ENCODE measurements around the gene ASB2.
A peak's percentile ranks its signal among the peaks of the same experiment; 100 is the strongest.

ASB2 gene

GRCh38 chr14:94001016-94001415 is 24.6 kb upstream of the ASB2 start:
- peak; percentile 36 for DNase-seq (ENCODE audit: low spot score)

GRCh38 chr14:94000267-94000666 is 23.9 kb upstream of the ASB2 start:
- no peak for DNase-seq (ENCODE audit: low spot score)

GRCh38 chr14:93999573-93999972 is 23.2 kb upstream of the ASB2 start:
- no peak for DNase-seq (ENCODE audit: low spot score)

DNA sequence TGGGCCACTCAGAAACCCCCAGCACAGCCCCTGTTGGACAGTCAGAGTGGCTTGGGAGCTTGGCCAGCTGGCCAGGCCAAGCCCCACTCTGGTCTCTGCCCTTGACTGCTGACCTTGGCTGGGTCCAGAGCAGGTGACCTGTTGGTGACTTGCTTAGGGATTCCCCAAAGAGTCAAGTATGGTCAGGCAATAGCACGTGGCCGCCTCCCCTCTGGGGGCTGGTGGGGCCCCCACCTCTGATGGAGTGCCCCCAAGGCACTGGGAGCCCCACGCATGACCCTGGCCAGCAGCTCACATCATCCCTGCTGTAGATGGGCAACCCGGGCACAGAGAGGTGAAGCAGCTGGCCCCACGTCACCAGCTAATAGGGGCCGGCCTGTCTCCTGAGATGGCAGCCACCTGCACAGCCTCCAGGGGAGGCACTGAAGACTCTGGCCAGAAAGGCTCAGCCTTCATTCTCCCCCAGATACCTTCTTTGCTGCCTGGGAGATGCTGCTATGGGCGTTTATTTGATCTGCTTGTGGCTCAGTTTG is 22.6 kb upstream of the ASB2 start:
- no peak for DNase-seq (ENCODE audit: low spot score)

DNA sequence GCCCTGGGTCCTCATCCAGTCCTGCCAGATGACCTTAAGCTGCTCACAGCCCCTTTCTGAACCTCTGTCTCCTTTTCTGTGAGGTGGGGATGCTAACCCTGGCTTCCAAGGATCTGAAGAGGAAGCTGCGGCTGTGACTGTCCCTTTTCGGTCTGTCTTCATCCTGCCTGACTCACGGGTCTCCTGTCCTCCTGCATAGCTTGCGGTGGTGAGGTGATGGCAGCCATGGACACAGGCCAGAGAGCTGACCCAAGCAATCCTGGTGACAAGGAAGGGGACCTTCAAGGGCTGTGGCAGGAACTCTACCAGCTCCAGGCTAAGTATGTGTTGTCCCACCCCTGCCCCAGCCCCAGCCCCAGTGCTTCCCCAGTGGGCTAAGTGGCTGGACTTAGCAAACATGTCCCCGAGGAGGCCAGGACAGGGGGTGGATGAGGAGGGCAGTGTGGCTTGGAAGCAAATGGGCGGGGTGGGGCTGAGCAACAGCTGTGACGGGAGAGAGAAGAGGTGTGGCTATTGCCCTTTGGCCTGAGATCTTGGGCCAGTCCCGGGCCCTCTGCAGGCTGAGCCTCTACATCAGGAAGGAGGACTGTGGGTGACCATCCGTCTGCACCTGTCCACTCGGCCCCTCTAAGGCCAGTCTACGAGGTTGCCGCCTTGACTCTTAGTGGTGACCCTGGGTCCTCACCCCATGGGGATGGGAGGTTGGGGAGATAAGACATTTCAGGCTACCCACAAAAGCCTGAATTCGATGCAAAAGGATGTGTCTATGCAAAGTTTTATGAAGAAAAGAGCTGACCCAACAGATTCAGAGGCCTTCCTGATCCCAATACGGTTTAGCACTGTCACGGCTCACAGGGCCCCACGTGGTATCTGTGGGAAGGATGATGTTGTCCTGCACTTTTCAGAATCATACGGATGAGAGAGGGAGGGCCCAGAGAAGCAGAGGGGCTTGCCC is 21.8 kb upstream of the ASB2 start:
- DNase-seq (ENCODE audit: low spot score), result no peak

- DNase-seq (ENCODE audit: low spot score), result no peak
Measured at GRCh38 chr14:93997082-93997481, 20.7 kb upstream of the ASB2 start, which contains the start of gene CCDC197. TSS of gene CCDC197 (plus strand) at chr14:93997301. CDS start at chr14:93998132, 831 bp downstream.

- DNase-seq (ENCODE audit: low spot score), result no peak
Measured at GRCh38 chr14:93996130-93996695, 19.8 kb upstream of the ASB2 start.

DNA sequence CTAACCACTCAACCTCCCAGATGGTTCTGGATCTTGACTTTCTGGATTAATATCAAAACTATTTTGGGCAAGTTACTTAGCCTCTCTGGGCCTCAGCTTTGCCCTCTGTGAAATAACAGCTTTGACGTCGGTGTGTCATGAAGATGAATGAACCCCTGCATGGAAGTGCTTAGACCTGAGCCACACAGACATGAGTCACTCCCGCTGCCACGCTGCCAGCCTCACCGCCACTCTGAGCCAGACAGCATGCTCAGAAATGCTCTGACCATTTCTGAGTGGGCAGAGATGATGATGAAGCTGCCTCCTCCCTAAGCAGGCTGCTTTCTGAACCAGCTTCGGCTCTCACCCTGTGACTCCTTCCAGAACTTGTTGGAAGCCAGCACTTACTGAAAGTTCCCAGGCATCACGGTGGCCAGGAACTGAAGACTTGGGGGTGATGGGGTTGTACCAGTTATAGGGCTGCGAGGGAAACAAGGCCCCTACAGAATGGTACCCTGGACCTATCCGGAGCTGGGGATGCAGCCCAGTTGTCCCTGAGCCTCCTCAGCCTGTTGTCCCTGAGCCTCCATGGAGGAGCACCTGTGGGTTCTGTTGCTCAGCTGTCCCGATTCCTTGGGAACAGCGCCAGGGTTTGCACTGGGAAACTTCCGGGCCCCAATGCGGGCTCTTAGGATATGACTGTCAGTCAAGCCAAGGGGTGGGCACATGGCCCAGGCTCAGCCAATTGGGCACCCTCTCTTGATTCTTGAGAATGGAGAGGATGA is 18.7 kb upstream of the ASB2 start:
- DNase-seq (ENCODE audit: low spot score), result peak; percentile 74

DNA sequence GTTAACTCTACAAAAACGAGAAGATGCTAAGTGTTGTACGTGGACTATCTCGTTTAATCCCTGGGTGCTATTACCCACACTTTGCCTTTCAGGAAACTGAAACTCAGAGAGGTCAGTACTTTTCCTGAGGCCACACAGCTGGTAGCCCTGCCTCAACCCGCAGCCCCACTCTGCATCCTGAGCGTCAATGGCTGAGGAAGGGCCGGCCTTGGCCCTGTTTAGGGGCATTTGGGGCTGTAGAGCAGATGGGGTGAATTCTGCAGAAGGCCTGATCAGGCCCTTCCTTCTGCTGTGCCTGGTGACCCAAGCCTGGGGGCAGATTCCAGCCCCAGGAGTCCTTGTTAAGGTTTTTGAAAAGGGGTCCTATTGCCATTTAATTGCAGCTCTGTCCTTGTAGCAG is 17.0 kb upstream of the ASB2 start:
- DNase-seq (ENCODE audit: low spot score), result no peak

GRCh38 chr14:93991649-93992048 is 15.3 kb upstream of the ASB2 start:
- DNase-seq (ENCODE audit: low spot score), result no peak

DNA sequence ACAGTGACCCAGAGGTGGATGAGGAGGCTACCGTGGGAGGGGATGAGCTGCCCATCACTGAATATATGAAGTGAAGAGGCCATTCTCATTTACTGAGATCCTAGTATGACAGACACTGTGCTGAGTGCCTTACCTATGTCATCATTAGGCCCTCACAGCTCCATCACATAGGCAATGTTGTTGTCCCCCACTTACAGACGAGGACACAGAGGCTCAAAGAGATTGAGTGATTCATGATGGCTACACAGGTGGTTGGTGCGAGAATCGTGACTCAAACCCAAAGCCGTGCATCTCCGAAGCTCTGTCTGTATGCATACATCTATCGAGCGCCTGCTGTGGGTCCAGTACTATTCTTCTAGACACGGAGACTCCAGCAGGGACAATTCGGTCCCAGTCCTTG is 14.8 kb upstream of the ASB2 start:
- no peak for DNase-seq (ENCODE audit: low spot score)

- no peak for DNase-seq (ENCODE audit: low spot score)
Measured at GRCh38 chr14:93989939-93990338, 13.6 kb upstream of the ASB2 start.

DNA sequence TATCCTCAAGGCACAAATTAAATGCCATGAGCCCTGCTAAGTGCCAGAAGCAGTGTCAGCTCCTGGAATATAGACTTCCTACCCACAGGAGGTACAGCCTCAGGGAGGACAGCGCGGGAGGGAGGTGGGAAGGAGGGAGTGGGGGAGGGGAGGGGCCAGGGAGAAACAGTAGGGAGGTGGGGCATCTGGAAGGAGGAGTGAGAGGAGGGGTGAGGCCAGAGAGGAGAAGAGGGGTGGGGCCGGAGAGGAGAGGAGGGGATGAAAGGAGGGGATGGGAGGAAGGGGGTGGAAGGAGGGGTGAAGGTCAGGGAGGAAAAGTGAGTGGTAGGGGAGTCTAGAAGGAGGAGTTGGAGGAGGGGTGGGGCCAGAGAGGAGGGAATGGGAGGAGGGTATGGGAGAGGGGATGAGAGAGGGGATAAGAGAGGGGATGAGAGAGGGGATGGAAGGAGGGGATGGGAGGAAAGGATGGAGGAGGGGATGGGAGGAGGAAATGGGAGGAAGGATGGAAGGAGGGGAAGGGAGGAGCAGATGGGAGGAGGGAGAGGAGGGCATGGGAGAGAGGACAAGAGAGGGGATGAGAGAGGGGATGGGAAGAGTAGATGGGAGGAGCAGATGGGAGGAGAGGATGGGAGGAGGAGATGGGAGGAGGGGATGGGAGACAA is 11.6 kb upstream of the ASB2 start:
- DNase-seq (ENCODE audit: low spot score), result no peak

DNA sequence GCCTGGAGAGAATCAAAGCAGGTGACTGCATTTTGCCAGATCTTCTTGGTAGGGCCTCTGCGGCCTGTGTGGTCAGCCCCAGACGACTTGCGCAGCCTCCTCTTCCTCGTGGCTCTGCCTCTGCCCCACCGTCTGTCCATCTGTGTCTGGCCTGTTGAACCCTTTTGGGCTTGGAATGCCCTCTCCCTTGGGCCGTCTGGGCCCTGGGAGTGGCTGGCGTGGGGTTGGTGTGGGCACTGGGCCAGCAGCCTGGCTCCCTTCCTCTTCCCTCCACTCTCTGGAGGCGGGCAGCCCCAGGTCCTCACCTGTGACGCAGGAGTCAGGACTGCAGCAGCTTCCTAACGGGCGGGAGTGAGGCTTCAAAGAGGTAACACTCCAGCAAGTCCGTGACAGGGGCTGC is 11.0 kb upstream of the ASB2 start:
- DNase-seq (ENCODE audit: low spot score), result no peak

DNA sequence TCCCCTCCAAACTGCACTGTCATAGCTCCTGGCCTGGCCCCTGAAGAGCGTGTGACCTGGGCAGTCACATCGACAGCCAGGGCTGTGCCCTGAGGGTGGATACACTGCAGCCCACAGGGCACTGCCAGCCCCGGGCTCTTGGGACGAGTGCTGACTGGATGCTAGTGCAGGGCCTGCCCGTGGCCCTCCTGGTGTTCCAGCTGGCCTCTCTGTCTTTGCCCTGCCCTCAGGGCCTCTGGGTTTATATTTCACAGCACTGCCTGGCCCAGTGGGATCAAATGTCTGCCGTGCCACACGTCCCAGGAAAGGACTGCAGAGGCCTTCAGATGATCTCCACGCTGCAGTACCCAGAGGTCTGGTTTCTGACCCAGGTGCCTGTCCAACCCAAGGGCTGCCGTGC is 10.6 kb upstream of the ASB2 start:
- peak; percentile 18 for DNase-seq (ENCODE audit: low spot score)

GRCh38 chr14:93984987-93985410 is 8.6 kb upstream of the ASB2 start:
- peak; percentile 82 for DNase-seq (ENCODE audit: low spot score)

- DNase-seq (ENCODE audit: low spot score), result peak; percentile 72
Measured at GRCh38 chr14:93984070-93984469, 7.7 kb upstream of the ASB2 start.

GRCh38 chr14:93982230-93983007 is 6.0 kb upstream of the ASB2 start:
- no peak for DNase-seq (ENCODE audit: low spot score)

- no peak for DNase-seq (ENCODE audit: low spot score)
Measured at GRCh38 chr14:93981316-93982229, 5.2 kb upstream of the ASB2 start.

Data from AG20443 (cell line).